T follicular helper cell (primary cell): ENCODE results near the gene POLR3H.
"Not testable (repeated sequence)": the region's sequence is repeated elsewhere in the genome, so short reads cannot be mapped to it uniquely, and the experiment has no call there.

ENCODE experiments used
- DNase-seq: peaks from one replicate; pipeline ENCODE4 v3.0.0-alpha.2; 2020; ENCODE audit warnings: low read depth

Gene POLR3H

GRCh38 chr22:41564563-41564962 is 20.3 kb upstream of the POLR3H start:
- DNase-seq, result no peak

GRCh38 chr22:41563051-41563711 is 18.9 kb upstream of the POLR3H start:
- DNase-seq, result no peak

- no peak for DNase-seq
Measured at GRCh38 chr22:41562461-41562860, 18.2 kb upstream of the POLR3H start.

GRCh38 chr22:41561788-41562187 is 17.5 kb upstream of the POLR3H start:
- DNase-seq, result no peak

GRCh38 chr22:41561335-41561734 is 17.1 kb upstream of the POLR3H start:
- DNase-seq, result no peak

- DNase-seq, result no peak
Measured at GRCh38 chr22:41560095-41560471, 15.8 kb upstream of the POLR3H start.

- DNase-seq, result not testable (repeated sequence)
Measured at GRCh38 chr22:41558241-41558630, 14.0 kb upstream of the POLR3H start.

GRCh38 chr22:41557401-41558240 is 13.4 kb upstream of the POLR3H start:
- DNase-seq, result no peak

GRCh38 chr22:41556561-41556960 is 12.3 kb upstream of the POLR3H start:
- DNase-seq, result no peak

- no peak for DNase-seq
Measured at GRCh38 chr22:41555325-41555982, 11.2 kb upstream of the POLR3H start.

GRCh38 chr22:41551877-41552582 is 7.8 kb upstream of the POLR3H start:
- DNase-seq, result no peak

- no peak for DNase-seq
Measured at GRCh38 chr22:41550952-41551491, 6.8 kb upstream of the POLR3H start.

GRCh38 chr22:41548830-41549211 is 4.6 kb upstream of the POLR3H start:
- DNase-seq, result no peak

- DNase-seq, result no peak
Measured at GRCh38 chr22:41544671-41545476, 604 bp upstream of the POLR3H start.

- no peak for DNase-seq
Measured at GRCh38 chr22:41542224-41542623, 2.0 kb downstream of the POLR3H start.

GRCh38 chr22:41541484-41541883 is 2.8 kb downstream of the POLR3H start:
- no peak for DNase-seq

- DNase-seq, result no peak
Measured at GRCh38 chr22:41540365-41540764, 3.9 kb downstream of the POLR3H start.

GRCh38 chr22:41540006-41540315 is 4.3 kb downstream of the POLR3H start:
- DNase-seq, result no peak

- DNase-seq, result no peak
Measured at GRCh38 chr22:41539146-41540005, 4.9 kb downstream of the POLR3H start.

GRCh38 chr22:41538583-41538982 is 5.7 kb downstream of the POLR3H start:
- no peak for DNase-seq
